ENCODE results near the gene CDK17. TPM values are rescaled to one million over a fixed set of nuclear protein-coding genes. Genes with fewer than 3 reads are reported as not detected.
"Not testable (repeated sequence)": the region's sequence is repeated elsewhere in the genome, so short reads cannot be mapped to it uniquely, and the experiment has no call there.

The CDK17 gene
- total and polyA plus RNA-seq, 2 experiments from 2014 or later: 29.3 to 62.7 TPM

- H3K4me1 ChIP-seq (ENCODE audit: insufficient read depth): peaks cover 51% of the 10 kb centered on the region
- no peaks in the 10 kb centered on the region for H3K9me2 ChIP-seq (ENCODE audit: insufficient read depth)
- 0 out of 2 replicates have a peak overlapping the region, but pooled peaks have one; percentile 0 for H3K4me3 ChIP-seq
- H2AFZ ChIP-seq: no peak overlapping the region
- peak; percentile 82 for DNase-seq
- peak overlapping the region; percentile 11 for H3K9ac ChIP-seq
- H3K4me2 ChIP-seq (ENCODE audit: unreplicated experiment): peak overlapping the region; percentile 36
- H3K27me3 ChIP-seq (replicated peaks; ENCODE audit: insufficient read depth): no peaks in the 10 kb centered on the region
- H3K79me2 ChIP-seq (ENCODE audit: insufficient read depth): 0 out of 2 replicates have a peak, but pooled peaks cover 6% of the 10 kb centered on the region
- TF ChIP-seq EZH2phosphoT487 (IDR thresholded peaks at IDR 0.05; ENCODE audit: insufficient read depth, low read depth) (no peak), EZH2 (IDR thresholded peaks at IDR 0.05; ENCODE audit: insufficient read depth, poor library complexity, severe bottlenecking) (no peak)
- no peaks in the 10 kb centered on the region for H4K20me1 ChIP-seq (ENCODE audit: insufficient read depth)
- in situ Hi-C loops (cut with MboI): no loop called here
- no peaks in the 10 kb centered on the region for H3K9me3 ChIP-seq (ENCODE audit: low read depth)
- 4 to 9% methylated on average over 2 of the region's 2 CpGs for WGBS, 2 experiments (ENCODE audit: low coverage in 1 of 2, low lambda C conversion rate in 2 of 2, missing lambda C conversion rate in 2 of 2)
- peaks cover 56% of the 10 kb centered on the region for H3F3A ChIP-seq (ENCODE audit: insufficient read depth)
- H3K36me3 ChIP-seq (ENCODE audit: low read depth): 0 out of 2 replicates have a peak, but pooled peaks cover 8% of the 10 kb centered on the region
- H3K27ac ChIP-seq: peak overlapping the region; percentile 54
These were observed 22.0 kb upstream of the CDK17 start for GRCh38 chr12:96422192-96422591.

- no peak for TF ChIP-seq EZH2phosphoT487 (IDR thresholded peaks at IDR 0.05; ENCODE audit: insufficient read depth, low read depth)
- no peak for TF ChIP-seq EZH2 (IDR thresholded peaks at IDR 0.05; ENCODE audit: insufficient read depth, poor library complexity, severe bottlenecking)
- peak overlapping the region; percentile 57 for H2AFZ ChIP-seq
- H3K4me3 ChIP-seq: peak overlapping the region; percentile 18; the same call in 1 of the 2 replicates
- H3K4me1 ChIP-seq (ENCODE audit: insufficient read depth): peaks cover 51% of the 10 kb centered on the region
- 0 out of 2 replicates have a peak, but pooled peaks cover 6% of the 10 kb centered on the region for H3K79me2 ChIP-seq (ENCODE audit: insufficient read depth)
- no peaks in the 10 kb centered on the region for H3K9me3 ChIP-seq (ENCODE audit: low read depth)
- no peaks in the 10 kb centered on the region for H3K9me2 ChIP-seq (ENCODE audit: insufficient read depth)
- peak overlapping the region; percentile 36 for H3K4me2 ChIP-seq (ENCODE audit: unreplicated experiment)
- 67 to 75% methylated on average over 6 of the region's 6 CpGs for WGBS, 2 experiments (ENCODE audit: low coverage in 1 of 2, low lambda C conversion rate in 2 of 2, missing lambda C conversion rate in 2 of 2)
- H4K20me1 ChIP-seq (ENCODE audit: insufficient read depth): no peaks in the 10 kb centered on the region
- H3K36me3 ChIP-seq (ENCODE audit: low read depth): 0 out of 2 replicates have a peak, but pooled peaks cover 8% of the 10 kb centered on the region
- peak overlapping the region; percentile 22 for H3K27ac ChIP-seq
- H3K9ac ChIP-seq: peak overlapping the region; percentile 46; the same call in 1 of the 2 replicates
- in situ Hi-C loops (cut with MboI): no loop called here
- peaks cover 56% of the 10 kb centered on the region for H3F3A ChIP-seq (ENCODE audit: insufficient read depth)
- no peak for DNase-seq
- H3K27me3 ChIP-seq (replicated peaks; ENCODE audit: insufficient read depth): no peaks in the 10 kb centered on the region
These were observed 20.8 kb upstream of the CDK17 start for GRCh38 chr12:96421014-96421413.

DNA sequence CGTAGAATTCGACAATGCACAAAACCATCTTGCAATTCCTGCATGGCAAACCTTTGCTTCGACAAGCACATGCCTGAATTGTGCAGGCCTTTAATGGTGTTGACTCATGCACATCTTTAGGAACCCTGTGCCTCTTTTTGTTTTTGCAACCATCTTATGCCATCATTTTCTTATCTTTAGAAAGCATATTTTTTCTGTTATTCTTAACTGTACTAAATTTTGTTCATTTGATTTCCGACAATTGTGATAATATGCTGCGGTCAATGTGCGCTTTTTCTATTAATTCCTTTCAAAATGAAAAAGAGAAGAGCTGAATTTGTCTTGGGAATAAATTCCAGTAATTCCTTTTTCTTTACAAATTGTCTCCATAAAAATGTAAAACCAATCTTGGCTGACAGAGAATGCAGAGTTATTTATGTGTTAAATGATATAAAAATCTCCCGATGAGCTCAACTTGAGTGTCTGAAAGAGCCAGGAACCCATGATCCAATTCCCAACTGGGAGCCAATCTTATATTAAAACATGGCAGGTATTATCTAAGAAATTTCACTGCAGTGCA is 20.1 kb upstream of the CDK17 start:
- Histone ChIP-seq H3K9me3 (ENCODE audit: low read depth) (no peaks in the 10 kb centered on the region), H3K4me1 (ENCODE audit: insufficient read depth) (peaks cover 51% of the 10 kb centered on the region), H3K36me3 (ENCODE audit: low read depth) (0 out of 2 replicates have a peak, but pooled peaks cover 8% of the 10 kb centered on the region), H3K4me2 (ENCODE audit: unreplicated experiment) (peak overlapping the region; percentile 36), H3K27me3 (replicated peaks; ENCODE audit: insufficient read depth) (no peaks in the 10 kb centered on the region), H3K4me3 (no peak overlapping the region), H3K9ac (no peak overlapping the region), H3K9me2 (ENCODE audit: insufficient read depth) (no peaks in the 10 kb centered on the region), H4K20me1 (ENCODE audit: insufficient read depth) (no peaks in the 10 kb centered on the region), H3F3A (ENCODE audit: insufficient read depth) (peaks cover 56% of the 10 kb centered on the region), H3K27ac (peak overlapping the region; percentile 22), H2AFZ (peak overlapping the region; percentile 57), H3K79me2 (ENCODE audit: insufficient read depth) (0 out of 2 replicates have a peak, but pooled peaks cover 6% of the 10 kb centered on the region)
- in situ Hi-C loops (cut with MboI): no loop called here
- WGBS, 2 experiments (ENCODE audit: low coverage in 1 of 2, low lambda C conversion rate in 2 of 2, missing lambda C conversion rate in 2 of 2): 76 to 81% methylated on average over 7 of the region's 7 CpGs
- TF ChIP-seq EZH2 (IDR thresholded peaks at IDR 0.05; ENCODE audit: insufficient read depth, poor library complexity, severe bottlenecking): no peak
- TF ChIP-seq EZH2phosphoT487 (IDR thresholded peaks at IDR 0.05; ENCODE audit: insufficient read depth, low read depth): no peak
- peak; percentile 26 for DNase-seq

GRCh38 chr12:96419576-96420276 is 19.5 kb upstream of the CDK17 start:
- H3K4me1 ChIP-seq (ENCODE audit: insufficient read depth): peaks cover 47% of the 10 kb centered on the region
- H3K27me3 ChIP-seq (replicated peaks; ENCODE audit: insufficient read depth): no peaks in the 10 kb centered on the region
- DNase-seq: no peak
- no peaks in the 10 kb centered on the region for H4K20me1 ChIP-seq (ENCODE audit: insufficient read depth)
- WGBS, 2 experiments (ENCODE audit: low coverage in 1 of 2, low lambda C conversion rate in 2 of 2, missing lambda C conversion rate in 2 of 2): 86 to 89% methylated on average over 5 of the region's 5 CpGs
- no peak overlapping the region for H3K4me2 ChIP-seq (ENCODE audit: unreplicated experiment)
- H2AFZ ChIP-seq: no peak overlapping the region
- no peak for TF ChIP-seq EZH2phosphoT487 (IDR thresholded peaks at IDR 0.05; ENCODE audit: insufficient read depth, low read depth)
- no peak for TF ChIP-seq EZH2 (IDR thresholded peaks at IDR 0.05; ENCODE audit: insufficient read depth, poor library complexity, severe bottlenecking)
- H3K4me3 ChIP-seq: no peak overlapping the region
- no peaks in the 10 kb centered on the region for H3K9me2 ChIP-seq (ENCODE audit: insufficient read depth)
- no peak overlapping the region for H3K27ac ChIP-seq
- no peak overlapping the region for H3K9ac ChIP-seq
- no peaks in the 10 kb centered on the region for H3K9me3 ChIP-seq (ENCODE audit: low read depth)
- 0 out of 2 replicates have a peak, but pooled peaks cover 6% of the 10 kb centered on the region for H3K79me2 ChIP-seq (ENCODE audit: insufficient read depth)
- H3K36me3 ChIP-seq (ENCODE audit: low read depth): 0 out of 2 replicates have a peak, but pooled peaks cover 8% of the 10 kb centered on the region
- peaks cover 55% of the 10 kb centered on the region for H3F3A ChIP-seq (ENCODE audit: insufficient read depth)
- in situ Hi-C loops (cut with MboI): no loop called here

DNA sequence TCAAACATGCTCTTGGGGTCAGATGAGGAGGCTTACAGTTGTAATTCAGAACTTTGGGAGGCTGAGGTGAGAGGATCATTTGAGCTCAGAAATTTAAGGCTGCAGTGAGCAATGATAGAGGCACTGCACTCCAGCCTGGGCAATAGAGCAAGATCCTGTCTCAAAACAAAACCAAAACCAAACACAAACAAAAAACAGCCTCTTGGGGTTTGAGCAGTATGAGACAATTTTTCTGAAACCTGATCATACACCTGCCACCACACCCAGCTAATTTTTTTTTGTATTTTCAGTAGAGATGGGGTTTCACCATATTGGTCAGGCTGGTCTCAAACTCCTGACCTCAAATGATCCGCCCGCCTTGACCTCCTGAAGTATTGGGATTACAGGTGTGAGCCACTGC is 17.4 kb upstream of the CDK17 start:
- Histone ChIP-seq H3F3A (ENCODE audit: insufficient read depth) (peaks cover 43% of the 10 kb centered on the region), H3K4me1 (ENCODE audit: insufficient read depth) (peaks cover 43% of the 10 kb centered on the region), H3K27ac (peak overlapping the region; percentile 88; the same call in 1 of the 2 replicates)
- DNase-seq; in situ Hi-C loops (cut with MboI); H3K4me3 ChIP-seq; H3K9me3 ChIP-seq (ENCODE audit: low read depth); H4K20me1 ChIP-seq (ENCODE audit: insufficient read depth); H3K4me2 ChIP-seq (ENCODE audit: unreplicated experiment); H3K79me2 ChIP-seq (ENCODE audit: insufficient read depth); H2AFZ ChIP-seq; H3K27me3 ChIP-seq (replicated peaks; ENCODE audit: insufficient read depth); H3K9me2 ChIP-seq (ENCODE audit: insufficient read depth); H3K9ac ChIP-seq; H3K36me3 ChIP-seq (ENCODE audit: low read depth): not testable (repeated sequence)
- 97 to 100% methylated on average over 2 of the region's 2 CpGs for WGBS, 2 experiments (ENCODE audit: low coverage in 1 of 2, low lambda C conversion rate in 2 of 2, missing lambda C conversion rate in 2 of 2)
